NCI-H1436 (cell line): ENCODE results near the gene HELZ2.

Experiments
- DNase-seq: peaks from one replicate; lab custom pipeline; 2025; lab: John Stamatoyannopoulos, UW

The HELZ2 gene

GRCh38 chr20:63537525-63538203 is 36.4 kb downstream of the HELZ2 start:
- peak; percentile 72 for DNase-seq

DNA sequence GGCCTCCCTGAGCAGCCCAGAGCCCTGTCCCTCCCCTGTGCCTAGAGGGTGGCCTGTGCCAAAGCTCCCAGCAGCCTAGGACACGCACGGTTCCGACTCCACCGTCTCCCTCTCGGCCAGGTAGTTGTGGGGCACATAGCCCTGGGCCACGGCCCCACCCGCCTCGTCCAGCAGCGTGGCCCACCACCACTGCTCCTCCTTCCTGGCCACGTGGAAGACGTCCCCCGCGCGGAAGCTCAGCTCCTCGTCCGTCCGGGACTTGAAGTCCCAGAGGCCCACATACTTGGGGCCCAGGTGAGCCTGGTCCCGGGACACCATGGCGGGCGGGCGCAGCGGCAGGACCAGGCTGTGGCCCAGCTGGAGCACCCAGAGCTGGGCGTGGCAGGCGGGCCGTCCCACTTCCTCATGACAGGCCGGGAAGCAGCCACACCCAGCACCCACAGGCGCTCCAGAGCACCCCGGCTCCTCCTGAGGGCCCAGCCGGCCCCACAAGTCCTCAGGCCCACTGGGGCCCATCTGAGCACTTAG is 37.0 kb downstream of the HELZ2 start, which contains the start of gene PTK6:
TSS of gene PTK6 (minus strand) at position 380 of the 528 bp plus-strand sequence. CDS start at position 318, 62 bp downstream.
- DNase-seq, result no peak

DNA sequence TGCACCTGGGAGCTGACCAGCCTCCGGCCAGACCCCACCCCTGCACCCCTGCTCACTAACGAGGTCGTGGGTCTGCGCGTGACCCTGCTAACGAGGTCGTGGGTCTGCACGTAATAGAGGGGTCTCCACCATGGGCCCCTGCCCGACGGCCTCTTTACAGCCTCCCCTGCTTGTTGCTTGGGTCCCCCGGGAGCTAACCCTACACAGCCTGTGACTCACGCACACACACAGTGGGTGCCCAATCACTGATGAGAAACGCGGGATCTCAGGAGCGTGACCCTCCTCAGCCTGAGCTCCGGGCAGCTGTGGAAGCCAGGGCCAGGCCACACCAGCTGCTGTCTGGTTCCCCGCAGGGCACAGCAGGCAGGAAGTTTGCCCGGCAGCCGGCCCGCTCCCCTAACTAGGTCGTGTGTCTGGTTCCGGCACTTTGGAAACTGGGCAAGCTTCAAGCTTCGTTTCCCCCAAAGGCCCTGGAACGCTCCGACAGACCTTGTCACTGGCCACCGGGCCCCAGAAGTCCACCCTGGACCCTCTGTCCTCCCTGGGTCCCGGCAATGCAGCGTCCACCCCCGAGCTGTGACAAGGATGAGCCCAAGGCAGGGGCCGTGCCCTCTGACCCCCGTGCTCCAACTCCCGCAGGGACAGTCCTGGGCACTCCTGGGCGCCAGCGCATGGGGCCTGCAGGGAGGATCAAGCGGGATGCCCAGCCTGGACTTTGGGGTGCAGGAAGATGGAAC is 37.6 kb downstream of the HELZ2 start:
- DNase-seq, result no peak

GRCh38 chr20:63534831-63535651 is 39.0 kb downstream of the HELZ2 start:
- DNase-seq, result no peak

- DNase-seq, result no peak
These were observed 39.6 kb downstream of the HELZ2 start for GRCh38 chr20:63534427-63534830.

- DNase-seq, result no peak
These were observed 40.1 kb downstream of the HELZ2 start for GRCh38 chr20:63533871-63534393.

DNA sequence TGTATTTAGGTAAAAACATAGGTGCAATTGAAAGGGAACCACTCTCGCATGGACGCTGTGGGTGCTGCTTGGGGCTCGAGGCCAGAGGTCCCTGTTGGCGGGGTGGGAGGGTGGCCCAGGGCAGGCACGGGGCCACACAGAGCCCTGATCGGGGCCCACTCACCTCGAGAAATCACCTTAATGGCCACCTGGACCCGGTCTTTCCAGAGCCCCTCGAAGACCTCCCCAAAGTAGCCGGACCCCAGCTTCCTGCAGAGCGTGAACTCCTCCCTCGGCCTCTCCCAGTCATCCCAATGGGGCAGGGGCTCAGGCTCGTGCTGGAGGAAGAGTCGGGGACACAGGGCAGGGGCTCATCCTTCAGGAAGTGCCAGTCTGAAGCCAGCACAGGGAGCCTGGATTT is 40.7 kb downstream of the HELZ2 start:
- no peak for DNase-seq

DNA sequence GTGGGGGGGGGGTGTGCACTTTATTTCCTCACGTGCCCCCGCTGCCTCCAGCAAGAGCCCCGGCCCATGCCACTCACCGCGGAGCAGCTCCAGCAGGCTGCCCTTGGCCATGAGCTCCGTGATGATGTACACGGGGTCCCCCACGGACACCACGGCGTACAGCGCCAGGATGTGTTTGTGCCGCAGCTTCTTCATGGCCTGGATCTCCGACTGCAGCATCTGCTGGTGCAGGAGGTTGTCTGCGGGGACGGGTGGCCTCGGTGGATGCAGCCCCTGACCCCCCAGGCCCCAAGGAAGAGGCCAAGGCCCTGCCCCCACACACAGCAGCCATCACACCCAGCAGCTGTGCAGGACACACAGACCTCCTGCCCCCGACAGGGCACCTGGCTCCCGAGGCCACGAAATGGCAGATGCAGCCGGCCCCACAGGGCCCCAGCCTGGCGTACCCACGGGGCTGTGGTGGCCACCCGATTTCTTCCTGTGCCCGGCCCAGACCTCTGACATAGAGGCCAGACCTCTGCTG is 41.5 kb downstream of the HELZ2 start:
- no peak for DNase-seq

DNA sequence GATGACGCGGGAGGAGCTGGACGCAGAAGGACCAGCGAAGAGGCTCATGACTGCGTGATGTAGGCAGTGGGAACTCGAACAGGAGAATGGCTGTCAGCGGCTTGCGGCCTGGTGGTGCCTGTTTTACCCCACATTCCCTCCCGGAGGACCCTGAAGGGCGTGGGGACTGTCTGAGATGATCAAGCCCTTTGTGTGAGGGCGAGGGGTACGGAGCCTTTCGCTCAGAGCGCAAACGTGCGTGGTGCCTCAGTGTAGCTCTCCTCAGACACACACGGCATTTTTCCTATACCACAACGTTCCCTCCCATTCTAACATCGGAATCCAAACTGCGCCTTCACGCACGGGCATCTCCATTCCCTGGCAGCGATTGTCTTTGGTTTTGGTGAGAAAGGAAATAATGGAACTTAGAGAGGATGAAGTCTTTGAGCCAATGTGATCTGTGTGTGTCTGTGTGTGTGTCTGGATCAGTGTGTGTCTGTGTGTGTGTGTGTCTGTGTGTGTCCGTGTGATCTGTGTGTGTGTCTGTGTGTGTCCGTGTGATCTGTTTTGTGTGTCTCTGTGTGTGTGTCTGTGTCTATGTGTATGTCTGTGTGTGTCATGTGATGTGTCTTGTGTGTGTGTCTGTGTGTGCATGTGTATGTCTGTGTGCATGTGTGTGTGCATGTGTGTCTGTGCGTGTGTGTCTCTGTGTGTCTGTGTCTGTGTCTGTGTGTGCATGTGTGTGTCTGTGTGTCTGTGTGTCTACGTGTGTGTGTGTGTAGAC is 42.2 kb downstream of the HELZ2 start:
- no peak for DNase-seq

DNA sequence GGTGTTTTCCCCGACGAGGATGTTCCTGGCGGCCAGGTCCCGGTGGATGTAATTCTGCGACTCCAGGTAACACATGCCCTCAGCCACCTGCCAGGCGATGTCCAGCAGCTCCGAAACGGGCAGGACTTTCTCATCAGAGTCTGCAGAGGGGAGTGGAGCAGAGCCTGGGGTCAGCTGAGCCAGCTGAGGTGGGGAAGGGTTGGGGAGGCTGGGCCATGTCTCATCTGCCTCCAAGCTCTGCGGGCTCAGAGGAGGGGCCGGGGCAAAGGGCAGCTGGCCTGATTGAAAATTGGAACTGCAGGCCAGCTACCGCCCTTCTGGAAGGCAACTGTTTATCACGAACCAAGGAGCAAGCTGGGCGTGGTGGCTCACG is 43.3 kb downstream of the HELZ2 start:
- DNase-seq, result no peak

DNA sequence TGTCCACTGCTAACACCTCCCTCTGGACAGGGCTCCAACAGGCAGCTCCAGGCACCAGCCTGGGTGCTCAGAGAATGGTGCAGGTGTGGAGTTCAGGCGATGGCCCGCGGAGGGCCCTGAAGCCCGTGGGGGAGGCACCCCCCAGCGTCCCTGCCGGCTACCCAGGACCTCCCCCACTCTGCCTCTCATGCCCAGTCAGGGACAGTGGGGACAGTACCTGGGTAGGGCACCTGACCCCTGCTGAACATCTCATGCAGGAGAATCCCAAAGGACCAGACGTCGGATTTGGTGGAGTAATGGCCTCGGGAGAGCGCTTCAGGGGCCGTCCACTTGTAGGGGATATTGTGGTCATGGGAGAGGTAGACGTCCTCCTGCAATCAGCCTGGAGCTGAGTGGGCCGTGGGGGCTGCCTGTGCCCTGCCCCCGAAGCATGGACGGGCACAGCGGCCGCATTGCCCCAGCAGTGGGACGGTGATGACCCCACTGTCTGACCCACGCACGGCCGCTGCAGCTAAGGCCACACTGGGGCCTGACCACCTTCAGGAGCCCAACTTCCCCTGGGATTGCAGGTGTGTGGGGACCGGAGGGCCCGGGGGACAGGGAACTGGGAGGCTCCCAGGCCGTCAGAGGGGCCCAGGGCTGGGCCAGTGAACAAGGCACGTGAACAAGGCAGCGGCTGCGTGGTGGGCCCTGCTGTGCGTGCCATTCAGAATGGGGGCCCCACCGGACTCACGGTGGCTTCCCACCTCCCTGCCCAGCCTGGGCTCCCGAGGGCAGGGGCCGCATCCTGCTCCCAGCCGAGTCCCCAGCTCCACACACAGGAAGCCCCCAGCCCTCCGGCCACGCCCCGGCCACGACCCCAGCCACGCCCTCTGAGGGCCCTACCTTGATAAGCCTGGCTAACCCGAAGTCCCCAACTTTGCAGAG is 43.9 kb downstream of the HELZ2 start:
- DNase-seq, result no peak

DNA sequence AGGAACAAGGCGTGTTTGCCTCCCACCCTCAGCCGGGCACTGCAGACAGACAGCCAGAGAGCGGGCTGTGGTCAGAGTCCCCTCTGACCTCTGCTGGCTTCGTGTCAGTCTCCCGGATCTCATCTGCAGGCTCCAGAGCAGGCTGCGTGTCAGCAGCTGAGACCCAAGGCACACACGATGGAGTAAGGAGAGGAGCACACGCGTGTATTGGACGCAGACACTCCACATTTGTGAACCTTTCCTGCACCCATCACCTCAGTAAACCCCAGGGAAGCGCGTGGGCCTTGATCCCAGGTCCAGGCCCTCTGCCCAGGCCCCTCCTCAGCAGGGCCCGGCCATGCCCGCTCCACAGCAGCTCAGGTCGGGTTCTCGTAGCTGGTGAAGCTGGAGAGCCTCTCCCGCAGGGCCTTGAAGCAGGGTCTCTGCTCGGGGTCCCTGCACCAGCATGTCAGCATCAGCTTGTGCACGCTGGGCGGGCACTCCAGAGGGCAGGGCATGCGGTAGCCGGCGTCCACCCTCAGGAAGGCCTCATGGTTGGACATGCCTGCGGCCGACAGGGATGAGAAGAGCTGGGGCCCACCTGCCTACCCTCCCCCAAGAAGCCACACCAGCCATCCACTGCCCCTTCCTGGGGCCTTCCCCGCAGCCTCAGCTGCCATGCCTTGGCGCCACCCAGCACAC is 44.7 kb downstream of the HELZ2 start:
- no peak for DNase-seq

- DNase-seq, result no peak
These were observed 46.9 kb downstream of the HELZ2 start for GRCh38 chr20:63527184-63527583.

DNA sequence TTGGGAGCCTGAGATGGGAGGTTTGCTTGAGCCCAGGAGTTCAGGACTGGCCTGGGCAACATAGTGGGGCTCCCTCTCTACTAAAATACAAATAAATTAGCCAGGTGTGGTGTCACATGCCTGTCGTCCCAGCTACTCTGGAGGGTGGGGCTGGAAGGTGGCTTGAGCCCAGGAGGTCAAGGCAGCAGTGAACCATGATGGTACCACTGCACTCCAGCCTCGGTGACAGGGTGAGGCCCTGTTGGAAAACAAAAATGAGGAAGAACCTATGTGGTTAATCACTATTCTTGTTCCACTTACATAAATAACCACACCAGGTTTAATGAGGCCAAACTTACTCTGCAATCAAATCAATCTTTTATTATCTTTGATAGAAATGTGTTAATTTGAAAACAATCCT is 48.1 kb downstream of the HELZ2 start:
- no peak for DNase-seq

- no peak for DNase-seq
These were observed 48.9 kb downstream of the HELZ2 start for GRCh38 chr20:63525185-63525584.
